ACHN (cell line): ENCODE data around the gene STX2.
"Not testable (repeated sequence)": the region's sequence is repeated elsewhere in the genome, so short reads cannot be mapped to it uniquely, and the experiment has no call there.

ENCODE experiments used
- DNase-seq: peaks from one replicate; pipeline ENCODE4 v3.0.0-alpha.2; 2015
- in situ Hi-C: cut with HindIII; loops from 2 replicates; pipeline ENCODE4 v1.10.0; 2017; ENCODE audit warnings: low sequenced_read_pairs, low pct_ligation_motif_present, low pct_unique_long_range_greater_than_20kb

Gene STX2

GRCh38 chr12:130871286-130872178 lies 32.5 kb upstream of the STX2 start, which contains the start of gene RAN:
RAN (plus strand) TSS chr12:130872066; CDS start chr12:130872594, 528 bp downstream.
- in situ Hi-C loops: no loop called here
- peak; percentile 98 for DNase-seq

DNA sequence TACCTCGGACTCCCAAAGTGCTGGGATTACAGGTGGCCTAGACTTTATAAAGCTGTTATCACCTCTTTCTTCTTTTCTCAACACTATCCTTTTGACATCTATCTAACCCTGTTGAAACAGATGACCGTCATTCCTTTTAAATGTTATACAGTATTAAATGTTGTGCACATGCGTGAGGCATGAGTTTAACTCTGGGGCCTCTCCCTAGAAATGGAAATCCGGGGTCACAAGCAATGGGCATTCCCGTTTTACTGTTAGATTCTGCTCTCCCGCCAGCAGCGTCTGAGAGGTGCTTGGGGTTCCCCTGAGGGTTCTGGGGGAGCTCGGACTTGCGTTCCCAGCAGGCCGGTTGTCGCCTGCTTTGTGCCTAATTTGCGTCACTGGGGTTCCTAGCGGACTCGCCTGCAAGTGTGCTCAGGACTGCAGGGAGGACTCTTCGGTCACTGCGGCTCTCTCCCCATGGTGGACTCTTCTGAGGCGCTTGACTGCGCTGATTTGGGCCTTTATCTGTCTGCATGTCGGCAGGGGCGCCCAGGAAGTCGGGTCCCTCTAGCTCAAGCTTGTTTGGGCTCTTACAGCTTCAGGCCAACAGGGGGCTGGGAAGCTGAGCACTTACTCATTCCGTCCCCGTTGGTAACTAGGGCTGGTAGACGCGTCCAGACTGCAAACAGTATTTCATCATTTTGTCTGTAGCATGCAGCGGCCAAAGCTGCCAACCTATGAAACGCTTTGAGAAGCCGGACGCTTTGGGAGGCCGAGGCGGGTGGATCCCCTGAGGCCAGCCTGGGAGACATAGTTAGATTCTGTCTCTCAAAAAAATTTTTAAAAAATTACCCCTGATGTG lies 31.6 kb upstream of the STX2 start:
- peak; percentile 43 for DNase-seq
- in situ Hi-C loops: no loop called here

DNA sequence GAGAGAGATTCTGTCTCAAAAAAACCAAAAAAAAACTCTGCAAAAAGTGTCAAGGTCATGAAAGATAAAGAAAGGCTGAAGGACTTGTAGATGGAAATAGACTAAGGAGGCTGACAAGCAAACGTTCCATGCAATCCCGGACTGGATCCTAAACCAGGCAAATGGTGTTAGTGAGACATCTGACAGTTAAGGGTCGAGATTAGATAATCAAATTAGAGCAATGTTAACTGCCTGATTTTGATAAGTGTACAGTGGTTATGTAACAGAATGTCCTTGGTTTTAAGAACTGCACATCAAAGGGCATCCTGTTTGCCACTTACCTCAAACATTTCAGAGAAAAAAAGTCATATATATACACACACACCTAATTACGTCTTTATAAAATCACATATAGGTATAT lies 29.4 kb upstream of the STX2 start:
- no peak for DNase-seq
- in situ Hi-C loops: no loop called here

DNA sequence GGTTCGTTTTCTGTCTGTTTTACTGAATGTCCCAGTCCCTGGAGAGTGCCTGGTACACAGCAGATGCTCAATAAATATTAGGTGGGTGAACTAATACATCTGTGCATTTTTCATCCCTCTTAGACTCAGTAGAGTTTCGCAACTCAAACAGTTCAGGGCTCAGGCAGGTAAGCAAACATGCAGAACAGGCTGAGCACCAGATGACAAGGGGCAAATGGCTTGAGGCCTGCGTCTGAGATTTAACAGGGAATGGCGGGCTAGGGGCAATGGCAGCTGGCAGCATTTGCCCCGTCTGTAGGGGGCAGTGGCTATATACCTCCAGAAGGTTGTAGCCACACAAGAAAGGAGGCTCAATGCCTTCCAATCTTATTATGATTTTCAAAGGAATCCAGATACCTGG lies 24.2 kb upstream of the STX2 start:
- in situ Hi-C loops: no loop called here
- no peak for DNase-seq

DNA sequence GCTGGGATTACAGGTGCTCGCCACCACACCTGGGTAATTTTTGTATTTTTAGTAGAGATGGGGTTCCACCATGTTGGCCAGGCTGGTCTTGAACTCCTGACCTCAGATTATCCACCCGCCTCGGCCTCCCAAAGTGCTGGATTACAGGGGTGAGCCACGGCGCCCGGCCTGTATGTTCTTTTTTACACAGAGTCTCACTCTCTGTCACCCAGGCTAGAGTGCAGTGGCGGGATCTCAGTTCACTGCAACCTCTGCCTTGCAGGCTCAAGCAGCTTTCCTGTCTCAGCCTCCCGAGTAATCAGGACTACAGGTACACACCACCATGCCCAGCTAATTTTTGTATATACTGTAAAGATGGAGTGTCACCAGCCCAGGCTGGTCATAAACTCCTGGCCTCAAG lies 23.7 kb upstream of the STX2 start:
- in situ Hi-C loops, DNase-seq: not testable (repeated sequence)

GRCh38 chr12:130862161-130862560 lies 23.1 kb upstream of the STX2 start:
- DNase-seq: no peak

DNA sequence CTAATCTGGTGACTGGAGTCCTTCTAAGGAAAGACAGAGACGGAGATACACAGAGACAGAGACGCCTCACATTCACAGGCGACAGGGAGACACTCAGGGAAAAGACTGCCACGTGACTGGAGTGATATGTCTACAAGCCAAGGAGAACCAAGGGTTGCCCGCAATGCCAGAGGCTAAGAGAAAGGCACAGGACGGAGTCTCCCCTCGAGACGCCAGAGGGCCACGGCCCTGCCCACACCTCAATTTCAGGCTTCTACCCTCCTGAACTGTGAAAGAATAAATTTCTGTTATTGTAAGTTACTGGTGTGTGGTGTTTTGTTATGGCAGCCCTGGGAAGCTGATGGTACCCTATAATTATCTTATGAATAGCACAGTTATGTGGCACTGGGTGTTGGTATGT lies 21.3 kb upstream of the STX2 start:
- in situ Hi-C loops: no loop called here
- no peak for DNase-seq

More at GRCh38 chr12:130862161-130862560, 23.1 kb upstream of the STX2 start:
- in situ Hi-C loops: no loop called here

GRCh38 chr12:130859161-130859560 lies 20.1 kb upstream of the STX2 start:
- DNase-seq: no peak

GRCh38 chr12:130858084-130858483 lies 19.0 kb upstream of the STX2 start:
- no peak for DNase-seq
- in situ Hi-C loops: no loop called here

More at GRCh38 chr12:130859161-130859560, 20.1 kb upstream of the STX2 start:
- in situ Hi-C loops: no loop called here

GRCh38 chr12:130856088-130856487 lies 17.0 kb upstream of the STX2 start:
- DNase-seq: no peak
- in situ Hi-C loops: no loop called here

DNA sequence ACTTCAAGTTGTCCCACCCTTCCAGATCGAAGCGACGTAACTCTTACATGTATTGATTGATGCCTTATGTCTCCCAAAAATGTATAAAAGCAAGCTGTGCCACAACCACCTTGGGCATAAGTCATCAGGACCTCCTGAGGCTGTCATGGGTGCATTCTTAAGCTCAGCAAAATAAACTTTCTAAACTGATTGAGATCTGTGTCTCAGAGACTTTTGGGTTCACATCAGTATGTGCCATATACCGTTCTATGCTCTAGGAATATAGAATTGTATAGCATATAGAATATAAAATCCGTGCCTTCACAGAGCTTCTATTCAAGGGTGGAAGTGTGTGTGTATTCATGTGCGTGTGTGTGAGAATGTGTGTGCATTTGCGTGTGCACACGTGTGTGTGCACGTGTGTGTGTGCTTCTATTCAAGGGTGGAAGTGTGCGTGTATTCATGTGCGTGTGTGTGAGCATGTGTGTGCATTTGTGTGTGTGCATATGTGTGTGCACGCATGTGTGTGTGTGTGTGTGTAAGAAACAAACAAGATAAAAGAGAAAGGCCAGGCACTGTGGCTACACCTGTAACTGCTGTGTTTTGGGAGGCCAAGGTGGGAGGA lies 11.5 kb upstream of the STX2 start:
- in situ Hi-C loops: no loop called here
- DNase-seq: no peak

DNA sequence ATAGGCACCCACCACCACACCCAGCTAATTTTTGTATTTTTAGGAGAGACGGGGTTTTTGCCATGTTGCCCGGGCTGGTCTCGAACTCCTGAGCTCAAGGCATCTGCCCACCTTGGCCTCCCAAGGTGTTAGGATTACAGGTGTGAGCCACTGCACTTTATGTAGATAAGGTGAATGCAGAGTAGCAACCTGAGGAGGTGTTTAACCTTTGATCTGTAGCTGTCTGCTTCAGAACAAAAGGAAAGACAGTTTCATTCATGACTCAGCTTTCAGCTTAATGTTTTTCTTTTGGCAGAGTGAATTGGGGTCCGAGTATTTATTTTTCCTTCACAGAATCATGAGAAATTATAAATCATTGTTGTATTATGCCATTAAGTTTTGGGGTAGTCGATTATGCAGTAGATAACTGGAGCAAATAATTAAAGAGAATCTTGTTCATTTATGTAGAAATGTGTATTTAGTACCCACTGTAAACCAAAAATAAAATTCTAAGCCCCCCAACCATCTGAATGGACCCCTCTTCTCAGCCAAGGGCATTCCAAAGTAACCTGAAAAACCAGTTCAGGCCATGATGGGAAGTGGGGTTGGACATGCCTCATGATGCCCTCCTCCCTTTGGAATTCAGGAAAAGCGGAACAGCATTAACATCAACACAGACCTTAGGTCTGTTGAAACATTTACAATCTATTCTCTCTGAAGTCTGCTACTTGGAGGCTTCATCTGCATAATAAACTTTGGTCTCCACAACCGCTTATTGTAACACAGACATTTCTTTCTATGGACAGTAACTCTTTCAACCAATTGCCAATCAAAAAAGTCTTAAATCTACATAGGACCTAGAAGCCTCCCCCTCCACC lies 10.7 kb upstream of the STX2 start:
- in situ Hi-C loops: no loop called here
- no peak for DNase-seq

GRCh38 chr12:130848785-130849305 lies 9.8 kb upstream of the STX2 start:
- DNase-seq, in situ Hi-C loops: not testable (repeated sequence)

DNA sequence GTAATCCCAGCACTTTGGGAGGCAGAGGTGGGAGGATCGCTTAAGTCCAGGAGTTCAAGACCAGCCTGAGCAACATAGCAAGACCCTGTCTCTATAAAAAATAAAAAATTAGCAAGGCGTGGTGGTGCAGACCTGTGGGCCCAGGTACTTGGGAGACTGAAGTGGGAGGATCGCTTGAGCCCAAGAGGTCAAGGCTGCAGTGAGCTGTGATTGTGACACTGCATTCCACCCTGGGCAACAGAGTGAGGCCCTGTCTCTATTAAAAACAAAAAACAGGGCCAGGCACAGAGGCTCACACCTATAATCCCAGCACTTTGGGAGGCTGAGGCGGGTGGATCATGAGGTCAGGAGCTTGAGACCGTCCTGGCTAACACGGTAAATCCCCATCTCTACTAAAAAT lies 9.1 kb upstream of the STX2 start:
- in situ Hi-C loops, DNase-seq: not testable (repeated sequence)

- no peak for DNase-seq
- in situ Hi-C loops: no loop called here
Measured at GRCh38 chr12:130847112-130847511, 8.1 kb upstream of the STX2 start.

DNA sequence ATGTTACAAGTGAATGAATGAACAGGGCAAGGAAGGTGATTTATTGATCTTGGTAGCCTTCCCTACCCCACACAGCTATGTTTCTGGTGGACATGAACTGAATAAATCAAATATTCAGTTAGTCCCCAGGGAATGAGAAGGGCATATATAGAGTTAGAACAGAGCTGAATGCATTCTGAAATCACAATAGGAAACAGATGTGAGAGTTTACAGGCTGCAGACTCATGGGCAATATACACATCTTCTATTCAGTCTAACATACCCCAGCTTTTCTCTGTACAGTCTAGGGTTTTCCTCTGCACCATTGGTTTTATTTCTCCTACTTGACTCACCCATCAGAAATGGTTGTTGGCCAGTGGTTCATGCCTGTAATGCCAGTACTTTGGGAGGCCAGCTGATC lies 7.3 kb upstream of the STX2 start:
- no peak for DNase-seq
- in situ Hi-C loops: no loop called here

DNA sequence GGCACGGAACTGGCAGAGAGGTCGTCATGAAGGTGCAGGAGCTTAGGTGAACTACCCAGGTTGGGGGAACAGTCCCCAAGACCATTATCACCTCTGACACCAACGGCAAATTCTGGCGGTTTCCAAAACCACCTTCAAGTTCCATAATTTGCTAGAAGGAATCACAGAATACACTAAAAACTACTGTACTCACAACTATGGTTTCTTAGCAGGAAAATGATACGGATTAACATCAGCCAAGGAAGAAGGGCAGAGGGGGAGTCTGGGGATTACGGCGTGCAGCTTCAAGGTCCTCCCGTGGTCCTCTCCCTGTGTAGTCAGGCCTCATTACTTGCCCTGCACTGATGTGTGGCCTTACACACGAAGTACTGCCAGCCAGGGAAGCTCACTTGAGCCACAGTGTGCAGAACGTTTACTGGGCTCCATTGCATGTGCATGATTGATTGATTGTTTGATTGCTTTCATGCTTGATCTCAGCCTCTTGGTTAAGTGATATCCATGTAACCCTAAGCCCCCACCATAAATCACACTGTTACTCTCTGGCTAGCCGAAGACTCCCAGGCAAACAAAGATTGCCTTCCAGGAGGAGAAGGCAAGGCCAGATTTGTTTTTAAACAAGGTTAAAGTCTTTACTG lies 837 bp upstream of the STX2 start:
- DNase-seq: no peak
- in situ Hi-C loops: no loop called here
